Gastrocnemius medialis (tissue), 4 donors: ENCODE measurements around the gene SSNA1. TPM values are rescaled to one million over a fixed set of nuclear protein-coding genes. Genes with fewer than 3 reads are reported as not detected.
"Not testable (repeated sequence)": the region's sequence is repeated elsewhere in the genome, so short reads cannot be mapped to it uniquely, and the experiment has no call there.

Experiments
- ATAC-seq, 2 donors: fragments of 150-250 bp; one replicate each; pipeline ENCODE4 v1.9.1; 2016
- DNase-seq, 2 donors: peaks; one replicate each; pipeline ENCODE4 v3.0.0-alpha.2; 2019
- H3K27ac ChIP-seq, 4 donors: fragments of 200-600 bp; sonication (generic); 1 replicate in 1 of 4; 2 replicates in 3 of 4; pipeline ENCODE4 v1.5.1; 2016 to 2018; ENCODE audit warnings: mild to moderate bottlenecking in 2 of 4, moderate library complexity in 1 of 4
- H3K27me3 ChIP-seq, 3 donors: fragments of 200-600 bp; sonication (generic) in 2 of 3; 1 replicate in 1 of 3; 2 replicates in 2 of 3; pipeline versions ENCODE4 v1.5.1 to v1.6.0; 2016 to 2019; ENCODE audit warnings: mild to moderate bottlenecking in 1 of 3, moderate library complexity in 1 of 3
- H3K36me3 ChIP-seq, 2 donors: fragments of 200-600 bp; sonication (generic) in 1 of 2; one replicate each; pipeline ENCODE4 v1.5.1; 2017 to 2018
- H3K4me1 ChIP-seq, 2 donors: fragments of 200-600 bp; sonication (generic) in 1 of 2; one replicate each; pipeline ENCODE4 v1.5.1; 2016 to 2017; ENCODE audit warnings: mild to moderate bottlenecking in 2 of 2
- H3K4me3 ChIP-seq, 4 donors: fragments of 200-600 bp; sonication (generic) in 3 of 4; 1 replicate in 1 of 4; 2 replicates in 3 of 4; pipeline ENCODE4 v1.5.1; 2016 to 2019; ENCODE audit warnings: mild to moderate bottlenecking in 2 of 4
- H3K9me3 ChIP-seq, 3 donors: fragments of 200-600 bp; sonication (generic) in 2 of 3; 1 replicate in 1 of 3; 2 replicates in 2 of 3; pipeline ENCODE4 v1.5.1; 2016 to 2019
- CTCF ChIP-seq, 5 experiments: fragments of 450-650 bp in 3 of 5; fragments of 200-600 bp in 2 of 5; sonication (generic) in 2 of 5; IDR thresholded peaks in 4 of 5; conservative IDR thresholded peaks in 1 of 5; 1 replicate in 4 of 5; 2 replicates in 1 of 5; pipeline ENCODE4 v1.5.1; 2016 to 2019; ENCODE audit warnings: antibody characterized with exemption in 5 of 5, mild to moderate bottlenecking in 3 of 5, moderate library complexity in 3 of 5
- POLR2A ChIP-seq, 2 donors: fragments of 450-650 bp; IDR thresholded peaks; one replicate each; pipeline ENCODE4 v1.6.1; 2017; ENCODE audit warnings: antibody characterized with exemption in 2 of 2, mild to moderate bottlenecking in 2 of 2, moderate library complexity in 2 of 2
- in situ Hi-C, 4 donors: fragments of 200-750 bp; cut with MboI; loops; one replicate each; pipeline versions ENCODE4 v1.15.0 to v1.8.0; 2017; ENCODE audit warnings: low sequenced_read_pairs in 4 of 4
- intact Hi-C: fragments of 100-400 bp; cut with DNase I; formaldehyde crosslinking; loops from one replicate; pipeline ENCODE4 v1.15.1; 2023; ENCODE audit warnings: low total_unique reads
- microRNA-seq, 2 donors: library from miRNA; unstranded; fragments of <30 nt; microRNA quantifications; one replicate each; pipeline ENCODE4, GENCODE V29; 2016; ENCODE audit warnings: borderline replicate concordance in 2 of 2
- total RNA-seq, 4 donors: library from RNA; depleted of rRNA; stranded (reverse); fragments of >200 nt; gene quantifications; one replicate each; pipeline versions ENCODE4 v1.1.0 to v1.2.3, GENCODE V29; 2016

The SSNA1 gene
- total RNA-seq, 4 donors from 2014 or later, result 73.3 to 164 (median 94.4) TPM

GRCh38 chr9:137236936-137237421 is 48.5 kb downstream of the SSNA1 start:
- no peak for TF ChIP-seq POLR2A (IDR thresholded peaks at IDR 0.05)
- no peak for TF ChIP-seq CTCF (IDR thresholded peaks at IDR 0.05 in 4 of 5, conservative IDR thresholded peaks at IDR 0.05 in 1 of 5)
- Histone ChIP-seq H3K27me3 (peaks cover 0 to 19% (median 0%) of the 10 kb centered on the region in 3 donors), H3K36me3 (peaks cover 0 to 4% of the 10 kb centered on the region in 2 donors), H3K4me3 (peak overlapping the region; percentile 26 to 46 (median 35)), H3K4me1 (peaks cover 38 to 50% of the 10 kb centered on the region in 2 donors), H3K9me3 (no peaks in the 10 kb centered on the region), H3K27ac (peak overlapping the region; percentile 63 to 79 (median 78))
- ATAC-seq (no peak), DNase-seq (no peak)
- in situ Hi-C loops (loop anchor here in 2 of 4 donors (10.0 kb wide), 1 partner anchor 122 kb away; the partner anchor contains the start of gene DPP7 (in 2 of the 2)), intact Hi-C loops (loop anchor here (2.0 to 10.0 kb wide), 2 partner anchors 26 to 452 kb away; no protein-coding TSS in a partner anchor)

- Histone ChIP-seq H3K36me3 (peaks cover 0 to 14% of the 10 kb centered on the region in 2 donors), H3K27me3 (peaks cover 0 to 17% (median 0%) of the 10 kb centered on the region in 3 donors), H3K4me3 (no peak overlapping the region), H3K27ac (peak overlapping the region; percentile 63 to 79 (median 78)), H3K4me1 (peaks cover 49 to 61% of the 10 kb centered on the region in 2 donors), H3K9me3 (no peaks in the 10 kb centered on the region)
- peak; percentile 49 to 67 for DNase-seq
- in situ Hi-C loops, result loop anchor here in 2 of 4 donors (10.0 kb wide), 1 partner anchor 123 kb away; the partner anchor contains the start of gene DPP7 (in 2 of the 2)
- TF ChIP-seq POLR2A (IDR thresholded peaks at IDR 0.05) (no peak), CTCF (IDR thresholded peaks at IDR 0.05 in 4 of 5, conservative IDR thresholded peaks at IDR 0.05 in 1 of 5) (no peak)
- intact Hi-C loops, result loop anchor here (2.0 to 10.0 kb wide), 2 partner anchors 25 to 453 kb away; no protein-coding TSS in a partner anchor
- ATAC-seq, result no peak
Observed at GRCh38 chr9:137237759-137238726, 49.6 kb downstream of the SSNA1 start.

GRCh38 chr9:137239541-137240200 is 51.2 kb downstream of the SSNA1 start:
- intact Hi-C loops, result loop anchor here (2.0 to 10.0 kb wide), 4 partner anchors 29 to 455 kb away; partner anchors contain the start of genes ANAPC2, SSNA1 and TPRN
- not testable (repeated sequence) for H3K9me3 ChIP-seq, DNase-seq, H3K27me3 ChIP-seq, ATAC-seq
- Histone ChIP-seq H3K27ac (peak overlapping the region; percentile 90 to 98 (median 94)), H3K4me3 (peak overlapping the region; percentile 69 to 83 (median 78)), H3K4me1 (peaks cover 62 to 77% of the 10 kb centered on the region in 2 donors), H3K36me3 (peaks cover 0 to 23% of the 10 kb centered on the region in 2 donors)
- in situ Hi-C loops, result loop anchor here in 2 of 4 donors (10.0 kb wide), 1 partner anchor 125 kb away; the partner anchor contains the start of gene DPP7 (in 2 of the 2)

Small RNA genes within 50 kb of the gene (microRNA-seq; reads per million reads assigned to microRNA genes)
- gene MIR3621, result 0 reads per million in 2 donors

Other genes starting within 250 kb of the SSNA1 start
- 100 to 1,000 TPM; 329 to 469 (median 435) TPM for gene FBXW5, start 243.9 kb upstream of the SSNA1 start, total RNA-seq
- gene C8G, start 243.4 kb upstream of the SSNA1 start, total RNA-seq, result 1 to 10 TPM in 2 of 4 donors, not detected in 2; 1.7 to 5.2 TPM
- not detected for gene LCN12, start 236.4 kb upstream of the SSNA1 start, total RNA-seq
- 10 to 100 TPM in 3 of 4 donors, 1 to 10 TPM in 1; 2.3 to 35.2 (median 27.0) TPM for gene PTGDS, start 211.2 kb upstream of the SSNA1 start, total RNA-seq
- under 1 TPM in 1 of 4 donors, not detected in 3; 0.10 TPM for gene LCNL1, start 205.7 kb upstream of the SSNA1 start, total RNA-seq
- 10 to 100 TPM; 10.8 to 15.6 (median 14.6) TPM for gene PAXX, start 196.3 kb upstream of the SSNA1 start, total RNA-seq
- under 1 TPM in 1 of 4 donors, not detected in 3; 0.36 TPM for gene CLIC3, start 192.1 kb upstream of the SSNA1 start, total RNA-seq
- gene ABCA2, start 160.4 kb upstream of the SSNA1 start, total RNA-seq, result 10 to 100 TPM; 14.1 to 20.0 (median 16.7) TPM
- not detected for gene FUT7, start 156.6 kb upstream of the SSNA1 start, total RNA-seq
- 10 to 100 TPM; 11.3 to 22.3 (median 19.0) TPM for gene NPDC1, start 142.5 kb upstream of the SSNA1 start, total RNA-seq
- gene ENTPD2, start 134.6 kb upstream of the SSNA1 start, total RNA-seq, result under 1 TPM in 2 of 4 donors, not detected in 2; 0.22 to 0.55 TPM
- under 1 TPM in 3 of 4 donors, not detected in 1; 0.16 to 0.24 (median 0.17) TPM for gene SAPCD2, start 118.1 kb upstream of the SSNA1 start, total RNA-seq
- 1 to 10 TPM in 2 of 4 donors, under 1 TPM in 2; 0.49 to 2.5 (median 1.5) TPM for gene UAP1L1, start 111.2 kb upstream of the SSNA1 start, total RNA-seq
- 10 to 100 TPM; 15.9 to 31.9 (median 21.1) TPM for gene MAN1B1, start 101.7 kb upstream of the SSNA1 start, total RNA-seq
- 10 to 100 TPM; 36.9 to 63.1 (median 55.9) TPM for gene DPP7, start 73.9 kb upstream of the SSNA1 start, total RNA-seq
- not detected for gene GRIN1, start 49.5 kb upstream of the SSNA1 start, total RNA-seq
- gene LRRC26, start 18.6 kb upstream of the SSNA1 start, total RNA-seq, result not detected
- gene TMEM210, start 16.6 kb upstream of the SSNA1 start, total RNA-seq, result not detected
- 10 to 100 TPM; 10.2 to 12.4 (median 10.8) TPM for gene ANAPC2, start 116 bp upstream of the SSNA1 start, total RNA-seq
- gene TPRN, start 12.1 kb downstream of the SSNA1 start, total RNA-seq, result 10 to 100 TPM in 1 of 4 donors, 1 to 10 TPM in 3; 3.4 to 10.2 (median 6.3) TPM
- gene TMEM203, start 17.0 kb downstream of the SSNA1 start, total RNA-seq, result 10 to 100 TPM; 24.7 to 45.9 (median 32.0) TPM
- gene NDOR1, start 17.0 kb downstream of the SSNA1 start, total RNA-seq, result 1 to 10 TPM; 2.4 to 5.0 (median 4.1) TPM
- 1 to 10 TPM; 1.1 to 6.5 (median 1.5) TPM for gene RNF208, start 33.6 kb downstream of the SSNA1 start, total RNA-seq
- gene CYSRT1, start 36.5 kb downstream of the SSNA1 start, total RNA-seq, result under 1 TPM in 1 of 4 donors, not detected in 3; 0.42 TPM
- gene RNF224, start 38.8 kb downstream of the SSNA1 start, total RNA-seq, result not detected
- gene SLC34A3, start 42.2 kb downstream of the SSNA1 start, total RNA-seq, result not detected
- gene TUBB4B, start 52.6 kb downstream of the SSNA1 start, total RNA-seq, result 100 to 1,000 TPM; 222 to 495 (median 363) TPM
- gene STPG3, start 62.6 kb downstream of the SSNA1 start, total RNA-seq, result not detected
- gene NELFB, start 66.7 kb downstream of the SSNA1 start, total RNA-seq, result 10 to 100 TPM; 21.6 to 61.5 (median 39.4) TPM
- 1 to 10 TPM; 1.2 to 2.8 (median 1.7) TPM for gene TOR4A, start 89.0 kb downstream of the SSNA1 start, total RNA-seq
- gene NRARP, start 113.6 kb downstream of the SSNA1 start, total RNA-seq, result 1 to 10 TPM; 1.9 to 5.4 (median 3.4) TPM
- 10 to 100 TPM in 1 of 4 donors, 1 to 10 TPM in 3; 4.8 to 12.5 (median 6.4) TPM for gene EXD3, start 234.5 kb downstream of the SSNA1 start, total RNA-seq
- gene NOXA1, start 234.7 kb downstream of the SSNA1 start, total RNA-seq, result 1 to 10 TPM in 3 of 4 donors, under 1 TPM in 1; 0.41 to 2.5 (median 1.8) TPM